Ureter (tissue), 1 donor: Measurements from ENCODE around the gene CAMTA2. TPM values are rescaled to one million over a fixed set of nuclear protein-coding genes. Genes with fewer than 3 reads are reported as not detected.
"Not testable (repeated sequence)": the region's sequence is repeated elsewhere in the genome, so short reads cannot be mapped to it uniquely, and the experiment has no call there.

Source experiments
- DNase-seq: peaks from one replicate; pipeline ENCODE4 v3.0.0-alpha.2; 2020; ENCODE audit warnings: low spot score
- total RNA-seq: library from RNA; stranded (reverse); gene quantifications from one replicate; pipeline ENCODE4 v1.2.4, GENCODE V29; 2023
- donor health status: DM: yes; HTN: yes; CAD: no.

CAMTA2 gene
- total RNA-seq, 1 donor from 2014 or later = 86.0 TPM

- no peak for DNase-seq
These were observed 53.1 kb downstream of the CAMTA2 start for GRCh38 chr17:4934173-4934979.

- DNase-seq = no peak
These were observed 53.8 kb downstream of the CAMTA2 start for GRCh38 chr17:4933646-4934045.

DNA sequence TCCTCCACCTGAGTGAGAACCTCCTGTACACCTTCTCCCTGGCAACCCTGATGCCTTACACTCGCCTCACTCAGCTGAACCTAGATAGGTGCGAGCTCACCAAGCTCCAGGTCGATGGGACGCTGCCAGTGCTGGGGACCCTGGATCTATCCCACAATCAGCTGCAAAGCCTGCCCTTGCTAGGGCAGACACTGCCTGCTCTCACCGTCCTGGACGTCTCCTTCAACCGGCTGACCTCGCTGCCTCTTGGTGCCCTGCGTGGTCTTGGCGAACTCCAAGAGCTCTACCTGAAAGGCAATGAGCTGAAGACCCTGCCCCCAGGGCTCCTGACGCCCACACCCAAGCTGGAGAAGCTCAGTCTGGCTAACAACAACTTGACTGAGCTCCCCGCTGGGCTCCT is 54.7 kb downstream of the CAMTA2 start:
- no peak for DNase-seq

DNA sequence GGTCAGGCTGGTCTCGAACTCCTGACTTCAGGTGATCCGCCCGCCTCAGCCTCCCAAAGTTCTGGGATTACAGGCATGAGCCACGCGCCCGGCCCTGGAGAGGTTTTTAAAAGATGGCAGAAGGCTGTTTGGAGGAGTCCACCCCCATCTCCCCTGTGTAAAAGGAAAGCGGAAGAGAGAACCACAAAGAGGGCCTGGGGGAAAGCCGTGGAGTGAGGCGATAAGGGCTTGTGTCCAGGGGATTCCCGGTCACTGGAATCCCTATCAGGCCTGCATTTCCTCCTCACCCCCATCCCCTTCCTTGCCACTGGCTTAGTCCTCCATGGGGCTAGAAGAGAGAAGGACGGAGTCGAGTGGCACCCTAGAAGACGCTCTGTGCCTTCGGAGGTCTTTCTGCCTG is 55.5 kb downstream of the CAMTA2 start, which contains the start of gene GP1BA:
Gene GP1BA (plus strand): TSS at position 315 of the 400 bp plus-strand sequence. CDS start 328 bp downstream, outside the sequence.
- no peak for DNase-seq

GRCh38 chr17:4928881-4929280 is 58.6 kb downstream of the CAMTA2 start:
- no peak for DNase-seq

GRCh38 chr17:4926577-4927335 is 60.7 kb downstream of the CAMTA2 start:
- not testable (repeated sequence) for DNase-seq

- DNase-seq = no peak
These were observed 66.2 kb downstream of the CAMTA2 start for GRCh38 chr17:4921320-4921719.

- no peak for DNase-seq
These were observed 67.0 kb downstream of the CAMTA2 start for GRCh38 chr17:4920351-4921048.

DNA sequence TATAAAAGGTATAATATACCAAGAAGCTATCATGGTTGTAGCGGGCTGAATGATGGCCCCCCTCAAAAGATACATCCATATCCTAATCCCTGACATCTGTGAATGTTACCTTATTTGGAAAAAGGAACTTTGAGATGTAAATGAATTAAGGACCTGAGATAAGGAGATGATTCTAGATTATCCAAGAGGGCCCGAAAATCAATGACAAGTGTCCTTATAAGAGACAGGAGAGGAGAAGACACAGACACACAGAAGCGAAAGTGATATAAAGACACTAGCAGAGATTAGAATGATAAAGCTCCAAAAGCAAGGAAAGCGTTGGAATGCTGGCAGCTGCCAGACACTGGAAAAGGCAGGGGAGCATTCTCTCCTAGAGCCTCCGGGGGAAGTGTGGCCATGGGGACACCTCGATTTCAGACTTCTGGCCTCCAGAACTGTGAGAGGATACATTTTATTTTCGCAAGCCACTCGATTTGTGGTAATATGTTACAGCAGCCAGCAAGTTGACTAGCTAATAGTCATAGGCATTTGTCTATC is 67.9 kb downstream of the CAMTA2 start:
- no peak for DNase-seq

Other genes starting within 250 kb of the CAMTA2 start
- 1.7 TPM for gene ZMYND15, start 247.8 kb downstream of the CAMTA2 start, total RNA-seq
- 26.8 TPM for gene CXCL16, start 247.7 kb downstream of the CAMTA2 start, total RNA-seq
- not detected for gene TM4SF5, start 215.8 kb downstream of the CAMTA2 start, total RNA-seq
- gene VMO1, start 201.3 kb downstream of the CAMTA2 start, total RNA-seq = 0.89 TPM
- not detected for gene GLTPD2, start 198.7 kb downstream of the CAMTA2 start, total RNA-seq
- gene PSMB6, start 191.5 kb downstream of the CAMTA2 start, total RNA-seq = 97.9 TPM
- gene PLD2, start 180.5 kb downstream of the CAMTA2 start, total RNA-seq = 59.1 TPM
- 119 TPM for gene MINK1, start 154.3 kb downstream of the CAMTA2 start, total RNA-seq
- gene C17orf107, start 88.1 kb downstream of the CAMTA2 start, total RNA-seq = 4.6 TPM
- gene CHRNE, start 84.6 kb downstream of the CAMTA2 start, total RNA-seq = 1.2 TPM
- not detected for gene GP1BA, start 55.4 kb downstream of the CAMTA2 start, total RNA-seq
- gene SLC25A11, start 47.6 kb downstream of the CAMTA2 start, total RNA-seq = 62.0 TPM
- 129 TPM for gene RNF167, start 47.4 kb downstream of the CAMTA2 start, total RNA-seq
- 598 TPM for gene PFN1, start 39.1 kb downstream of the CAMTA2 start, total RNA-seq
- gene ENO3, start 36.6 kb downstream of the CAMTA2 start, total RNA-seq = 6.2 TPM
- 66.4 TPM for gene SPAG7, start 19.9 kb downstream of the CAMTA2 start, total RNA-seq
- gene INCA1, start 9.8 kb upstream of the CAMTA2 start, total RNA-seq = 1.1 TPM
- gene KIF1C, start 10.3 kb upstream of the CAMTA2 start, total RNA-seq = 141 TPM
- 2.5 TPM for gene SLC52A1, start 47.8 kb upstream of the CAMTA2 start, total RNA-seq
- 9.1 TPM for gene ZFP3, start 90.8 kb upstream of the CAMTA2 start, total RNA-seq
- gene ZNF232, start 124.2 kb upstream of the CAMTA2 start, total RNA-seq = 5.9 TPM
- 0.08 TPM for gene USP6, start 128.4 kb upstream of the CAMTA2 start, total RNA-seq
- 13.5 TPM for gene ZNF594, start 204.2 kb upstream of the CAMTA2 start, total RNA-seq
- gene SCIMP, start 247.2 kb upstream of the CAMTA2 start, total RNA-seq = 2.9 TPM